Sigmoid colon (tissue), 3 donors: ENCODE results near the gene NOL7.
A peak's percentile ranks its signal among the peaks of the same experiment; 100 is the strongest.

Experiments
- CTCF ChIP-seq, 4 experiments: fragments of 450-650 bp in 3 of 4; fragments of 200-600 bp in 1 of 4; IDR thresholded peaks; one replicate each; pipeline ENCODE4 v1.5.1; 2016 to 2019; ENCODE audit warnings: antibody characterized with exemption in 4 of 4, mild to moderate bottlenecking in 3 of 4, moderate library complexity in 2 of 4
- POLR2A ChIP-seq, 2 donors: fragments of 450-650 bp; IDR thresholded peaks; one replicate each; pipeline ENCODE4 v1.6.1; 2016; ENCODE audit warnings: antibody characterized with exemption in 2 of 2, mild to moderate bottlenecking in 2 of 2, moderate library complexity in 2 of 2

GRCh38 chr6:13614926-13615791 is at the start of gene NOL7:
- TF ChIP-seq CTCF (IDR thresholded peaks at IDR 0.05): peak; percentile 83 to 94 (median 89)
- TF ChIP-seq POLR2A (IDR thresholded peaks at IDR 0.05): peak; percentile 62 to 84
